GM12878 (cell line): ENCODE results near the gene CXCL17. TPM values are rescaled to one million over a fixed set of nuclear protein-coding genes. Genes with fewer than 3 reads are reported as not detected.

Experiments
- ATAC-seq: fragments of 200-7000 bp; cut with Tn5 transposase; 3 replicates; pipeline ENCODE4 v1.9.1; 2020; ENCODE audit warnings: mild to moderate bottlenecking, moderate library complexity
- BruUV-seq: library from RNA; stranded (reverse); fragments of 400-500 nt; replicated peaks from 2 replicates; lab custom pipeline; 2021; lab: Mats Ljungman, UMichigan
- CTCF ChIA-PET: fragments of 300-600 bp; sonication (Branson Sonifier 250); formaldehyde crosslinking; extraction: SDS; loops from one replicate; lab custom pipeline; 2021; ENCODE audit warnings: inconsistent platforms; lab: Yijun Ruan, JAX
- POLR2A ChIA-PET: fragments of 350-600 bp; formaldehyde crosslinking; extraction: SDS; loops from one replicate; lab custom pipeline; 2021; ENCODE audit warnings: inconsistent platforms; lab: Charles Lee
- RAD21 ChIA-PET: fragments of 300-600 bp; sonication (Branson Sonifier 250); formaldehyde crosslinking; loops from one replicate; lab custom pipeline; 2023; ENCODE audit warnings: antibody characterized with exemption; ENCODE audit not compliant: unreplicated experiment; lab: Charles Lee
- SMC1A ChIA-PET: fragments of 300-600 bp; sonication (Branson Sonifier 250); formaldehyde crosslinking; loops from one replicate; lab custom pipeline; 2023; ENCODE audit not compliant: unreplicated experiment, uncharacterized antibody; lab: Charles Lee
- DNase-seq: peaks from one replicate; pipeline ENCODE4 v3.0.0-alpha.2; 2011; ENCODE audit warnings: low read depth, low spot score
- FAIRE-seq: peaks from 3 replicates; lab custom pipeline; 2011; peaks lifted over from hg19 to GRCh38; lab: Jason Lieb, UNC
- H2AFZ ChIP-seq: 2 replicates; pipeline ENCODE4 v1.6.0; 2011; ENCODE audit warnings: low read depth, low read length, control low read depth; ENCODE audit not compliant: control insufficient read depth
- H3K27ac ChIP-seq: 2 replicates; pipeline ENCODE4 v1.5.1; 2011; ENCODE audit warnings: control low read depth; ENCODE audit not compliant: control insufficient read depth, insufficient read depth
- H3K27me3 ChIP-seq, 2 experiments: replicated peaks in 1 of 2; 2 replicates each; pipeline versions ENCODE4 v1.6.0 to v1.6.1; 2011; ENCODE audit warnings: low read length in 1 of 2; ENCODE audit not compliant: control insufficient read depth in 2 of 2, insufficient read depth in 2 of 2
- H3K36me3 ChIP-seq, 2 experiments: 2 replicates each; pipeline ENCODE4 v1.5.1; 2011; ENCODE audit warnings: low read length in 1 of 2; ENCODE audit not compliant: control insufficient read depth in 2 of 2, insufficient read depth in 2 of 2
- H3K4me1 ChIP-seq: 2 replicates; pipeline ENCODE4 v1.6.1; 2011; ENCODE audit warnings: mild to moderate bottlenecking, low read length, moderate library complexity, mixed read lengths; ENCODE audit not compliant: control insufficient read depth, insufficient read depth
- H3K4me2 ChIP-seq: 2 replicates; pipeline ENCODE4 v1.6.0; 2011; ENCODE audit warnings: control low read depth; ENCODE audit not compliant: control insufficient read depth, insufficient read depth
- H3K4me3 ChIP-seq: fragments of 200-600 bp; sonication (generic); 2 replicates; pipeline ENCODE4 v1.5.1; 2016
- H3K79me2 ChIP-seq: 2 replicates; pipeline ENCODE4 v1.6.0; 2011; ENCODE audit warnings: low read length; ENCODE audit not compliant: control insufficient read depth, insufficient read depth
- H3K9ac ChIP-seq: 2 replicates; pipeline ENCODE4 v1.8.0; 2011; ENCODE audit warnings: low read length, control low read depth, mixed read lengths; ENCODE audit not compliant: control insufficient read depth, insufficient read depth
- H3K9me3 ChIP-seq: replicated peaks from 3 replicates; pipeline ENCODE4 v1.5.1; 2011; ENCODE audit warnings: mild to moderate bottlenecking, low read length; ENCODE audit not compliant: control insufficient read depth, insufficient read depth
- H4K20me1 ChIP-seq: 2 replicates; pipeline ENCODE4 v1.6.0; 2011; ENCODE audit not compliant: control insufficient read depth, insufficient read depth
- ASH2L ChIP-seq: fragments of 300-600, 200-600 bp; sonication (generic); IDR thresholded peaks from 2 replicates; pipeline ENCODE4 v1.6.1; 2017; ENCODE audit warnings: low read depth, mild to moderate bottlenecking, borderline replicate concordance
- ATF7 ChIP-seq: fragments of 450-650 bp; IDR thresholded peaks from 2 replicates; pipeline ENCODE4 v1.6.1; 2016; ENCODE audit warnings: low read depth, mild to moderate bottlenecking
- CHD4 ChIP-seq: fragments of 200-600 bp; sonication (generic); IDR thresholded peaks from 2 replicates; pipeline ENCODE4 v1.6.1; 2016; ENCODE audit warnings: mild to moderate bottlenecking
- CTCF ChIP-seq, 3 experiments: IDR thresholded peaks in 2 of 3; conservative IDR thresholded peaks in 1 of 3; 2 replicates each; pipeline ENCODE4 v1.5.1; 2011; ENCODE audit warnings: low read depth in 3 of 3, low read length in 3 of 3, mild to moderate bottlenecking in 3 of 3, control low read depth in 2 of 3, moderate library complexity in 2 of 3, inconsistent platforms in 1 of 3, mixed read lengths in 1 of 3; ENCODE audit not compliant: control insufficient read depth in 2 of 3, insufficient read depth in 1 of 3; ENCODE audit errors: extremely low read depth in 1 of 3
- DPF2 ChIP-seq: fragments of 450-650 bp; IDR thresholded peaks from 2 replicates; pipeline ENCODE4 v1.6.1; 2017; ENCODE audit warnings: mild to moderate bottlenecking
- E4F1 ChIP-seq: fragments of 450-650 bp; IDR thresholded peaks from 2 replicates; pipeline ENCODE4 v1.6.1; 2018; ENCODE audit warnings: borderline replicate concordance, mild to moderate bottlenecking; ENCODE audit not compliant: partially characterized antibody
- FOS ChIP-seq: IDR thresholded peaks from 3 replicates; pipeline ENCODE4 v1.6.1; 2011; ENCODE audit warnings: borderline replicate concordance; ENCODE audit not compliant: insufficient read length; ENCODE audit errors: extremely low read depth
- SREBF1 ChIP-seq: IDR thresholded peaks from 2 replicates; pipeline ENCODE4 v1.6.1; 2012; ENCODE audit warnings: mild to moderate bottlenecking, low read length
- SRF ChIP-seq, 2 experiments: IDR thresholded peaks; 2 replicates each; pipeline ENCODE4 v1.6.1; 2011; ENCODE audit warnings: low read depth in 2 of 2, low read length in 2 of 2, mild to moderate bottlenecking in 1 of 2, moderate library complexity in 1 of 2
- STAT1 ChIP-seq: fragments of 450-650 bp; conservative IDR thresholded peaks from 2 replicates; pipeline ENCODE4 v1.6.1; 2014; ENCODE audit warnings: antibody characterized with exemption, mild to moderate bottlenecking
- WRNIP1 ChIP-seq: IDR thresholded peaks from 2 replicates; pipeline ENCODE4 v1.6.1; 2011; ENCODE audit warnings: low read depth, low read length, improper control_type of control experiment, borderline replicate concordance
- ZNF592 ChIP-seq: fragments of 450-650 bp; IDR thresholded peaks from 2 replicates; pipeline ENCODE4 v1.6.1; 2017; ENCODE audit warnings: mild to moderate bottlenecking, moderate library complexity
- WGBS: methylation state at CpG from one replicate; pipeline ENCODE4 v1.1.6; 2016; ENCODE audit warnings: low lambda C conversion rate; ENCODE audit not compliant: insufficient replicate concordance, insufficient coverage; ENCODE audit errors: missing lambda C conversion rate; 5-methylcytosine and 5-hydroxymethylcytosine counted together
- in situ Hi-C: fragments of 300-500 bp; cut with MboI; formaldehyde crosslinking; loops from 9 replicates; pipeline ENCODE4 v1.14.3; 2018; ENCODE audit warnings: mixed read lengths
- intact Hi-C: fragments of 100-400 bp; cut with micrococcal nuclease; formaldehyde crosslinking; loops from one replicate; pipeline ENCODE4 v1.14.2; 2022; ENCODE audit not compliant: unreplicated experiment
- polyA plus RNA-seq, 11 experiments: library from polyadenylated mRNA; depleted of rRNA in 4 of 11; unstranded in 6 of 11; stranded (reverse) in 5 of 11; fragments of >200 nt; fragmentation: Nextera tagmentation in 4 of 11; fragmentation: Illumina TruSeq in 1 of 11; extraction: Ambion mirVana in 4 of 11; extraction: Trizol in 1 of 11; gene quantifications; 1 replicate in 1 of 11; 2 replicates in 10 of 11; pipeline versions ENCODE4 v1.2.1 to v1.2.3, GENCODE V29; 2011 to 2016; ENCODE audit warnings: inconsistent platforms in 2 of 11, missing spikeins in 2 of 11, low read depth in 1 of 11
- total RNA-seq, 4 experiments: library from RNA; depleted of rRNA in 3 of 4; stranded (reverse); fragments of >200 nt in 3 of 4; fragmentation: Illumina TruSeq in 1 of 4; extraction: Trizol in 1 of 4; gene quantifications; 2 replicates each; pipeline versions ENCODE4 v1.2.1 to v1.2.3, GENCODE V29; 2013 to 2021

CXCL17 gene
- total and polyA plus RNA-seq, 10 of the 15 experiments (the other 5 are each of a cell fraction or from before 2014, with no cell fraction given) = 0.13 to 0.24 (median 0.15) TPM; not detected in 7

GRCh38 chr19:42472402-42473147 is 29.8 kb upstream of the CXCL17 start (continued):
- no peak for TF ChIP-seq ZNF592
- TF ChIP-seq CHD4 = no peak
- no peak for TF ChIP-seq ASH2L
- no peak for TF ChIP-seq DPF2
- TF ChIP-seq FOS = no peak

GRCh38 chr19:42471554-42472249 is 29.0 kb upstream of the CXCL17 start:
- Histone ChIP-seq H3K4me1 (peaks cover 11% of the 10 kb centered on the region), H4K20me1 (no peaks in the 10 kb centered on the region), H3K9me3 (no peaks in the 10 kb centered on the region), H3K79me2 (no peaks in the 10 kb centered on the region), H3K27ac (no peak overlapping the region), H3K36me3 (no peaks in the 10 kb centered on the region), H2AFZ (no peak overlapping the region), H3K27me3 (no peaks in the 10 kb centered on the region), H3K9ac (no peak overlapping the region), H3K4me3 (no peak overlapping the region), H3K4me2 (no peak overlapping the region)
- ATAC-seq = no peak
- in situ Hi-C loops = no loop called here
- 44% methylated on average over 7 of the region's 7 CpGs for WGBS
- no peak for DNase-seq
- intact Hi-C loops = no loop called here
- SMC1A ChIA-PET = interaction anchor here (0.9 to 3.7 kb wide), 4 partner anchors 21 to 58 kb away, joined by 3 to 20 read pairs (median 6); partner anchors contain the start of gene CEACAM1
- POLR2A ChIA-PET = interaction anchor here (0.6 to 1.2 kb wide), 2 partner anchors 11 to 17 kb away, joined by 3 to 11 read pairs; no protein-coding TSS in a partner anchor
- CTCF ChIA-PET = interaction anchor here (0.9 to 2.6 kb wide), 8 partner anchors 11 to 57 kb away, joined by 3 to 23 read pairs (median 3); partner anchors contain the start of gene CEACAM1
- FAIRE-seq = no peak
- no TSS peak for BruUV-seq
- RAD21 ChIA-PET = interaction anchor here (2.9 kb wide), 1 partner anchor 57 kb away, joined by 15 read pairs; the partner anchor contains the start of gene CEACAM1
- TF ChIP-seq SREBF1 (no peak), E4F1 (no peak), WRNIP1 (no peak), STAT1 (no peak), CTCF (IDR thresholded peaks at IDR 0.05 in 2 of 3, conservative IDR thresholded peaks at IDR 0.05 in 1 of 3; ENCODE audit: control insufficient read depth in 2 of 3, extremely low read depth in 1 of 3, insufficient read depth in 1 of 3, low read depth in 3 of 3, low read length in 3 of 3) (no peak), ATF7 (no peak), SRF (IDR thresholded peaks at IDR 0.05; ENCODE audit: low read depth in 2 of 2, low read length in 2 of 2) (no peak)
